HepG2 (cell line): ENCODE measurements around the gene ST14. TPM values are rescaled to one million over a fixed set of nuclear protein-coding genes. Genes with fewer than 3 reads are reported as not detected.
A peak's percentile ranks its signal among the peaks of the same experiment; 100 is the strongest.

ENCODE experiments used
- ATAC-seq: fragments of 200-7000 bp; cut with Tn5 transposase; 3 replicates; pipeline ENCODE4 v1.9.1; 2020; ENCODE audit warnings: mild to moderate bottlenecking, moderate library complexity
- BruUV-seq: library from RNA; stranded (reverse); fragments of 400-500 nt; replicated peaks from 2 replicates; lab custom pipeline; 2021; lab: Mats Ljungman, UMichigan
- CTCF ChIA-PET: fragments of 300-600 bp; formaldehyde crosslinking; extraction: SDS; loops from one replicate; lab custom pipeline; 2021; ENCODE audit warnings: low total read pairs, inconsistent platforms, low intra/inter-chr PET ratio; lab: Yijun Ruan, JAX
- POLR2A ChIA-PET: fragments of 350-600 bp; sonication (Branson Sonifier 250); formaldehyde crosslinking; loops from one replicate; lab custom pipeline; 2020; ENCODE audit warnings: antibody characterized with exemption, inconsistent platforms; lab: Yijun Ruan, JAX
- DNase-seq: peaks from one replicate; pipeline ENCODE4 v3.0.0-alpha.2; 2015; ENCODE audit warnings: low spot score
- FAIRE-seq: peaks from 3 replicates; lab custom pipeline; 2011; peaks lifted over from hg19 to GRCh38; lab: Jason Lieb, UNC
- H2AFZ ChIP-seq: one replicate; pipeline ENCODE4 v1.6.1; 2011; ENCODE audit warnings: low read length, inconsistent platforms
- H3K27ac ChIP-seq: fragments of 300-600 bp; 3 replicates; pipeline ENCODE4 v1.8.0; 2011; ENCODE audit warnings: mixed run types, mild to moderate bottlenecking, mixed read lengths, low read length, inconsistent platforms; ENCODE audit not compliant: insufficient read depth; ENCODE audit errors: extremely low read length
- H3K27me3 ChIP-seq, 2 experiments: fragments of 200-600 bp in 1 of 2; 2 replicates in 1 of 2; 3 replicates in 1 of 2; pipeline versions ENCODE4 v1.6.0 to v1.8.0; 2011; ENCODE audit warnings: low read length in 2 of 2, mild to moderate bottlenecking in 2 of 2, moderate library complexity in 2 of 2, inconsistent platforms in 1 of 2; ENCODE audit not compliant: insufficient read depth in 2 of 2, control insufficient read depth in 1 of 2
- H3K36me3 ChIP-seq, 2 experiments: fragments of 200-600 bp in 1 of 2; replicated peaks in 1 of 2; 2 replicates in 1 of 2; 3 replicates in 1 of 2; pipeline versions ENCODE4 v1.5.1 to v1.8.0; 2011; ENCODE audit warnings: low read length in 2 of 2, inconsistent platforms in 1 of 2; ENCODE audit not compliant: insufficient read depth in 2 of 2, control insufficient read depth in 1 of 2
- H3K4me1 ChIP-seq: 2 replicates; pipeline ENCODE4 v1.5.1; 2012; ENCODE audit warnings: low read length, inconsistent platforms; ENCODE audit not compliant: insufficient read depth
- H3K4me2 ChIP-seq: 2 replicates; pipeline ENCODE4 v1.6.0; 2011; ENCODE audit warnings: low read depth, low read length, inconsistent platforms
- H3K4me3 ChIP-seq, 3 experiments: fragments of 200-600 bp in 1 of 3; sonication (generic), shearing (Covaris generic) in 1 of 3; replicated peaks in 1 of 3; 2 replicates each; pipeline ENCODE4 v1.5.1; 2011 to 2016; ENCODE audit warnings: low read length in 3 of 3, inconsistent platforms in 2 of 3, low read depth in 2 of 3, mild to moderate bottlenecking in 2 of 3, control low read depth in 1 of 3, mixed read lengths in 1 of 3; ENCODE audit not compliant: insufficient read depth in 1 of 3
- H3K79me2 ChIP-seq: one replicate; pipeline ENCODE4 v1.6.1; 2011; ENCODE audit warnings: low read length, inconsistent platforms; ENCODE audit not compliant: insufficient read depth
- H3K9ac ChIP-seq: 2 replicates; pipeline ENCODE4 v1.6.0; 2011; ENCODE audit warnings: mild to moderate bottlenecking, low read depth, low read length, inconsistent platforms; ENCODE audit not compliant: insufficient read depth
- H3K9me3 ChIP-seq: 2 replicates; pipeline ENCODE4 v1.5.1; 2012; ENCODE audit warnings: mild to moderate bottlenecking, low read length
- H4K20me1 ChIP-seq: 2 replicates; pipeline ENCODE4 v1.6.0; 2011; ENCODE audit warnings: inconsistent platforms, mild to moderate bottlenecking, low read length, moderate library complexity; ENCODE audit not compliant: insufficient read depth
- ARID4A ChIP-seq: sonication (generic); formaldehyde crosslinking; IDR thresholded peaks from 2 replicates; pipeline ENCODE4 v1.5.0; 2020; ENCODE audit warnings: mild to moderate bottlenecking, missing genetic modification reagents, borderline replicate concordance
- ARNT ChIP-seq: fragments of 450-650 bp; IDR thresholded peaks from 2 replicates; pipeline ENCODE4 v1.6.1; 2017
- DR1 ChIP-seq: sonication (generic); formaldehyde crosslinking; IDR thresholded peaks from 2 replicates; pipeline ENCODE4 v1.8.0; 2021; ENCODE audit warnings: mild to moderate bottlenecking, missing genetic modification reagents, inconsistent platforms
- DZIP1 ChIP-seq: sonication (generic); formaldehyde crosslinking; IDR thresholded peaks from 2 replicates; pipeline ENCODE4 v1.5.0; 2020; ENCODE audit warnings: mild to moderate bottlenecking, missing genetic modification reagents
- FOXC1 ChIP-seq: sonication (generic); formaldehyde crosslinking; IDR thresholded peaks from 2 replicates; pipeline ENCODE4 v1.8.0; 2022; ENCODE audit warnings: mild to moderate bottlenecking, missing genetic modification reagents, borderline replicate concordance
- HNRNPL ChIP-seq: fragments of 200-400 bp; formaldehyde crosslinking; IDR thresholded peaks from 2 replicates; pipeline ENCODE4 v1.6.1; 2017; ENCODE audit warnings: mild to moderate bottlenecking, low read depth, low read length
- IKZF1 ChIP-seq: fragments of 450-650 bp; IDR thresholded peaks from 2 replicates; pipeline ENCODE4 v1.7.1; 2016
- KAT7 ChIP-seq: IDR thresholded peaks from 2 replicates; pipeline ENCODE4 v1.6.1; 2018; ENCODE audit warnings: borderline replicate concordance, missing compliant biosample characterization
- LCORL ChIP-seq, 2 experiments: fragments of 450-650 bp in 1 of 2; sonication (generic) in 1 of 2; formaldehyde crosslinking in 1 of 2; IDR thresholded peaks; 2 replicates each; pipeline versions ENCODE4 v1.5.0 to v1.6.1; 2017 to 2020; ENCODE audit warnings: antibody characterized with exemption in 1 of 2, missing genetic modification reagents in 1 of 2
- NR2F1 ChIP-seq, 2 experiments: fragments of 450-650 bp in 1 of 2; formaldehyde crosslinking in 1 of 2; IDR thresholded peaks; 2 replicates each; pipeline versions ENCODE4 v1.5.0 to v1.6.1; 2016 to 2020; ENCODE audit warnings: mild to moderate bottlenecking in 1 of 2, missing compliant biosample characterization in 1 of 2, missing genetic modification reagents in 1 of 2, moderate library complexity in 1 of 2
- POLR2G ChIP-seq: fragments of 200-400 bp; formaldehyde crosslinking; IDR thresholded peaks from 2 replicates; pipeline ENCODE4 v1.6.1; 2018; ENCODE audit warnings: mild to moderate bottlenecking, low read depth, low read length, moderate library complexity
- SALL1 ChIP-seq: sonication (generic); formaldehyde crosslinking; IDR thresholded peaks from 2 replicates; pipeline ENCODE4 v1.8.0; 2022; ENCODE audit warnings: mild to moderate bottlenecking, missing genetic modification reagents
- TEAD3 ChIP-seq: optimal IDR thresholded peaks from 2 replicates; pipeline ENCODE3; 2016; ENCODE audit warnings: borderline replicate concordance
- ZNF510 ChIP-seq: sonication (generic); formaldehyde crosslinking; IDR thresholded peaks from 2 replicates; pipeline ENCODE4 v1.4.0; 2020; ENCODE audit warnings: low read depth, mild to moderate bottlenecking, missing genetic modification reagents
- ZNF644 ChIP-seq: IDR thresholded peaks from 2 replicates; pipeline ENCODE4 v1.6.1; 2016; ENCODE audit warnings: low read depth
- WGBS: methylation state at CpG from one replicate; pipeline ENCODE4 v1.1.6; 2017; ENCODE audit warnings: low lambda C conversion rate; 5-methylcytosine and 5-hydroxymethylcytosine counted together
- in situ Hi-C: cut with HindIII; loops from 2 replicates; pipeline ENCODE4 v1.10.0; 2017; ENCODE audit warnings: low pct_unique_long_range_greater_than_20kb; ENCODE audit not compliant: extremely low pct_ligation_motif_present
- intact Hi-C: fragments of 100-400 bp; cut with micrococcal nuclease; formaldehyde crosslinking; loops from one replicate; pipeline ENCODE4 v1.10.0; 2022; ENCODE audit not compliant: unreplicated experiment
- polyA plus RNA-seq, 8 experiments: library from polyadenylated mRNA; depleted of rRNA in 3 of 8; stranded (reverse) in 7 of 8; unstranded in 1 of 8; fragments of >200 nt; fragmentation: Illumina TruSeq in 4 of 8; extraction: Trizol in 4 of 8; gene quantifications; 2 replicates each; pipeline versions ENCODE4 v1.2.1 to v1.2.3, GENCODE V29; 2011 to 2016; ENCODE audit warnings: low read depth in 4 of 8, missing spikeins in 1 of 8, mixed read lengths in 1 of 8; ENCODE audit not compliant: insufficient read depth in 1 of 8
- total RNA-seq, 5 experiments: library from RNA; depleted of rRNA; stranded (reverse); fragments of >200 nt; fragmentation: Illumina TruSeq; extraction: Trizol; gene quantifications; 2 replicates each; pipeline ENCODE4 v1.2.3, GENCODE V29; 2016; ENCODE audit warnings: low read depth in 1 of 5

ST14 gene
- total and polyA plus RNA-seq, 2 of the 13 experiments (the other 11 are each of a cell fraction or from before 2014, with no cell fraction given) = 0.88 to 1.4 TPM

GRCh38 chr11:130145975-130146776 lies 13.4 kb upstream of the ST14 start:
- Histone ChIP-seq H3K27ac (peak overlapping the region; percentile 87), H2AFZ (no peak overlapping the region), H3K27me3 (no peaks in the 10 kb centered on the region), H3K4me3 (no peak overlapping the region; a peak in 1 of 6 replicates), H3K9ac (no peak overlapping the region; the same call in 1 of the 2 replicates), H3K4me1 (peaks cover 88% of the 10 kb centered on the region), H3K79me2 (no peaks in the 10 kb centered on the region), H4K20me1 (no peaks in the 10 kb centered on the region), H3K36me3 (peaks cover 2 to 21% of the 10 kb centered on the region in 2 experiments; a peak in 4 of 5 replicates), H3K9me3 (no peaks in the 10 kb centered on the region), H3K4me2 (peak overlapping the region; percentile 6; the same call in 1 of the 2 replicates)
- CTCF ChIA-PET = no interaction called here
- DNase-seq (peak; percentile 65), FAIRE-seq (no peak), ATAC-seq (peak; percentile 66)
- in situ Hi-C loops = loop anchor here (25.0 kb wide), 1 partner anchor 359 kb away; no protein-coding TSS in a partner anchor
- POLR2A ChIA-PET = interaction anchor here (0.5 to 3.7 kb wide), 8 partner anchors 14 to 367 kb away, joined by 3 to 50 read pairs (median 5); partner anchors contain the start of genes APLP2 and PRDM10
- intact Hi-C loops = no loop called here
- 63% methylated on average over 10 of the region's 15 CpGs for WGBS
- BruUV-seq = no TSS peak
- TF ChIP-seq ARID4A (CRISPR knock-in tag) (peak; percentile 34; the same call in 1 of the 2 replicates), ARNT (no peak), POLR2G (peak; percentile 42; the same call in 1 of the 2 replicates), ZNF644 (CRISPR knock-in tag) (no peak), IKZF1 (no peak), LCORL (IDR thresholded peaks at IDR 0.05) (no peak), LCORL (CRISPR knock-in tag; IDR thresholded peaks at IDR 0.05) (peak; percentile 25; the same call in 1 of the 2 replicates), FOXC1 (peak; percentile 70; the same call in 1 of the 2 replicates), DZIP1 (no peak), KAT7 (CRISPR knock-in tag) (no peak), NR2F1 (CRISPR knock-in tag; IDR thresholded peaks at IDR 0.05) (peak in 1 of 2 experiments; percentile 63; a peak in 2 of 4 replicates), TEAD3 (CRISPR knock-in tag) (peak; percentile 81), SALL1 (CRISPR knock-in tag) (no peak), HNRNPL (no peak), ZNF510 (CRISPR knock-in tag) (no peak), DR1 (CRISPR knock-in tag) (no peak)
